ENCODE measurements around the gene GKAP1.

DNA sequence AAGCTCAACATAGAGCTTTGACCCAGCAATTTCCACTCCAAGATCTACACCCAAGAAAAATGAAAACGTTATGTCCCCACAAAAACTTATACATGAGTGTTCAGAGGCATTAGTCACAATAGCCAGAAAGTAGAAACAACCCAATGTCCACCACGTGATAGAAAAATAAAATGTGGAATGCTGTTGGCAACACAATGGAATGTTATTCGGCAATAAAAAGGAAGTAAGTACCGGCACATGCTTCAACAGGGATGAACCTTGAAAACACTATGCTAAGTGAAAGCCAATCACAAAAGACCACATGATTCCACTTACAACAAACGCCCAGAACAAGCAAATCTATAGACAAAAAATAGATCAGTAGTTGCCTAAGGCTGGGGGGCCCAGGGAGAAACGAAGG is 115.8 kb downstream of the GKAP1 start:
- TF ChIP-seq, protein P1, sequence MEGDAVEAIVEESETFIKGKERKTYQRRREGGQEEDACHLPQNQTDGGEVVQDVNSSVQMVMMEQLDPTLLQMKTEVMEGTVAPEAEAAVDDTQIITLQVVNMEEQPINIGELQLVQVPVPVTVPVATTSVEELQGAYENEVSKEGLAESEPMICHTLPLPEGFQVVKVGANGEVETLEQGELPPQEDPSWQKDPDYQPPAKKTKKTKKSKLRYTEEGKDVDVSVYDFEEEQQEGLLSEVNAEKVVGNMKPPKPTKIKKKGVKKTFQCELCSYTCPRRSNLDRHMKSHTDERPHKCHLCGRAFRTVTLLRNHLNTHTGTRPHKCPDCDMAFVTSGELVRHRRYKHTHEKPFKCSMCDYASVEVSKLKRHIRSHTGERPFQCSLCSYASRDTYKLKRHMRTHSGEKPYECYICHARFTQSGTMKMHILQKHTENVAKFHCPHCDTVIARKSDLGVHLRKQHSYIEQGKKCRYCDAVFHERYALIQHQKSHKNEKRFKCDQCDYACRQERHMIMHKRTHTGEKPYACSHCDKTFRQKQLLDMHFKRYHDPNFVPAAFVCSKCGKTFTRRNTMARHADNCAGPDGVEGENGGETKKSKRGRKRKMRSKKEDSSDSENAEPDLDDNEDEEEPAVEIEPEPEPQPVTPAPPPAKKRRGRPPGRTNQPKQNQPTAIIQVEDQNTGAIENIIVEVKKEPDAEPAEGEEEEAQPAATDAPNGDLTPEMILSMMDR (IDR thresholded peaks at IDR 0.05; ENCODE audit: borderline replicate concordance, extremely low read depth, low read length, poor library complexity, severe bottlenecking), result no peak
- TF ChIP-seq EZH2 (IDR thresholded peaks at IDR 0.05; ENCODE audit: borderline replicate concordance, low read depth, low read length, severe bottlenecking), result no peak
